Astrocyte (in vitro differentiated cells and primary cell): ENCODE results near the gene SH2D7. TPM values are rescaled to one million over a fixed set of nuclear protein-coding genes. Genes with fewer than 3 reads are reported as not detected.

Source experiments
- DNase-seq: peaks from one replicate; pipeline ENCODE4 v3.0.0-alpha.2; 2010; ENCODE audit warnings: low read depth
- FAIRE-seq: peaks from 2 replicates; lab custom pipeline; 2011; peaks lifted over from hg19 to GRCh38; lab: Jason Lieb, UNC
- H2AFZ ChIP-seq: 2 replicates; pipeline ENCODE4 v1.6.0; 2012; ENCODE audit warnings: low read depth, low read length, inconsistent platforms
- H3K27ac ChIP-seq: 2 replicates; pipeline ENCODE4 v1.5.1; 2011; ENCODE audit warnings: low read depth, low read length, inconsistent platforms
- H3K27me3 ChIP-seq: 2 replicates; pipeline ENCODE4 v1.6.0; 2011; ENCODE audit warnings: low read length, inconsistent platforms; ENCODE audit not compliant: insufficient read depth
- H3K36me3 ChIP-seq: 2 replicates; pipeline ENCODE4 v1.5.1; 2011; ENCODE audit warnings: low read length, inconsistent platforms; ENCODE audit not compliant: insufficient read depth
- H3K4me1 ChIP-seq: 2 replicates; pipeline ENCODE4 v1.5.1; 2011; ENCODE audit warnings: low read length, inconsistent platforms; ENCODE audit not compliant: insufficient read depth
- H3K4me2 ChIP-seq: 2 replicates; pipeline ENCODE4 v1.6.0; 2012; ENCODE audit warnings: low read length, inconsistent platforms
- H3K4me3 ChIP-seq: 2 replicates; pipeline ENCODE4 v1.5.1; 2011; ENCODE audit warnings: low read depth, mild to moderate bottlenecking, low read length, inconsistent platforms; ENCODE audit not compliant: insufficient read depth
- H3K79me2 ChIP-seq: 2 replicates; pipeline ENCODE4 v1.6.0; 2012; ENCODE audit warnings: mild to moderate bottlenecking, low read length, inconsistent platforms; ENCODE audit not compliant: insufficient read depth
- H3K9ac ChIP-seq: 2 replicates; pipeline ENCODE4 v1.6.0; 2012; ENCODE audit warnings: mild to moderate bottlenecking, low read length, inconsistent platforms
- H3K9me3 ChIP-seq: 2 replicates; pipeline ENCODE4 v1.5.1; 2012; ENCODE audit warnings: low read depth, mild to moderate bottlenecking, low read length, inconsistent platforms; ENCODE audit not compliant: insufficient read depth
- H4K20me1 ChIP-seq: 2 replicates; pipeline ENCODE4 v1.6.0; 2012; ENCODE audit warnings: low read length, inconsistent platforms; ENCODE audit not compliant: insufficient read depth
- H3K27ac Mint-ChIP-seq: one replicate; pipeline ENCODE4 v1.8.0; 2021; ENCODE audit warnings: mild to moderate bottlenecking, mixed read lengths; ENCODE audit not compliant: unreplicated experiment
- H3K27me3 Mint-ChIP-seq: one replicate; pipeline ENCODE4 v1.8.0; 2021; ENCODE audit warnings: low read depth, mixed read lengths; ENCODE audit not compliant: unreplicated experiment
- H3K36me3 Mint-ChIP-seq: one replicate; pipeline ENCODE4 v1.8.0; 2021; ENCODE audit warnings: low read depth, mixed read lengths; ENCODE audit not compliant: unreplicated experiment
- H3K4me1 Mint-ChIP-seq: one replicate; pipeline ENCODE4 v1.8.0; 2021; ENCODE audit warnings: low read depth, mixed read lengths; ENCODE audit not compliant: unreplicated experiment
- H3K4me3 Mint-ChIP-seq: one replicate; pipeline ENCODE4 v1.8.0; 2021; ENCODE audit warnings: mild to moderate bottlenecking, moderate library complexity, mixed read lengths; ENCODE audit not compliant: unreplicated experiment
- H3K9me3 Mint-ChIP-seq: one replicate; pipeline ENCODE4 v1.8.0; 2021; ENCODE audit warnings: mild to moderate bottlenecking, mixed read lengths; ENCODE audit not compliant: unreplicated experiment
- EZH2 ChIP-seq: IDR thresholded peaks from 2 replicates; pipeline ENCODE4 v1.6.1; 2012; ENCODE audit warnings: mild to moderate bottlenecking, low read length, inconsistent platforms; ENCODE audit not compliant: insufficient read depth
- total RNA-seq: library from RNA; stranded (reverse); gene quantifications from 2 replicates; pipeline ENCODE4 v1.2.1, GENCODE V29; 2021
- TF ChIP-seq, protein P1 (sequence below): IDR thresholded peaks from 2 replicates; pipeline ENCODE4 v1.5.1; 2011; ENCODE audit warnings: low read depth, mild to moderate bottlenecking, inconsistent platforms, low read length, moderate library complexity; ENCODE audit not compliant: insufficient read depth

SH2D7 gene
- total RNA-seq, 1 donor from 2014 or later, result not detected

DNA sequence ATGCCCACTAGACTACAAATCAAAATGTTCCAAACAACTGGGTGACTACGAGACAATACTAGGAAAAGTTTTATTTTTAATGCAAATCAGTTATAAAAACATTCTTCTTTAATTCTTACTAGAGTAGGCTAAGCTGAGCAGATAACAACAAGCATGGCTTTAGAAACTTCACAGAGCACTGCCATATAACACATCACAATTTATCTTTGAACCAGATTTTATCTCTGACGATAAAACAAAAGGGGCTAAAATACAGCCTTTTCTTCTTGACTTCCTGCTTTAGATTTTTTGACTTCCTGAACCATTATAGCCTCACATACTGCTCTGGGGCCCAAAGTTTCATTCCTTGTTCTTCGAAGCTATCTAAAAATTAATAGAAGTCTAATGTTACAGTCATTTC is 40.8 kb upstream of the SH2D7 start:
- Histone ChIP-seq H3K27ac (no peak overlapping the region), H4K20me1 (peaks cover 71% of the 10 kb centered on the region), H3K9me3 (no peaks in the 10 kb centered on the region), H3K4me3 (no peak overlapping the region), H3K27me3 (no peaks in the 10 kb centered on the region), H3K4me2 (no peak overlapping the region), H3K36me3 (peaks cover 10% of the 10 kb centered on the region), H2AFZ (no peak overlapping the region), H3K4me1 (peaks cover 44% of the 10 kb centered on the region), H3K79me2 (peaks cover 43% of the 10 kb centered on the region), H3K9ac (no peak overlapping the region)
- FAIRE-seq (no peak), DNase-seq (no peak)
- no peaks in the 10 kb centered on the region for H3K27me3 Mint-ChIP-seq
- H3K9me3 Mint-ChIP-seq, result no peaks in the 10 kb centered on the region
- no peak for TF ChIP-seq EZH2
- H3K4me1 Mint-ChIP-seq, result peaks cover 49% of the 10 kb centered on the region
- H3K4me3 Mint-ChIP-seq, result no peak overlapping the region
- H3K36me3 Mint-ChIP-seq, result peaks cover 3% of the 10 kb centered on the region
- no peak overlapping the region for H3K27ac Mint-ChIP-seq

DNA sequence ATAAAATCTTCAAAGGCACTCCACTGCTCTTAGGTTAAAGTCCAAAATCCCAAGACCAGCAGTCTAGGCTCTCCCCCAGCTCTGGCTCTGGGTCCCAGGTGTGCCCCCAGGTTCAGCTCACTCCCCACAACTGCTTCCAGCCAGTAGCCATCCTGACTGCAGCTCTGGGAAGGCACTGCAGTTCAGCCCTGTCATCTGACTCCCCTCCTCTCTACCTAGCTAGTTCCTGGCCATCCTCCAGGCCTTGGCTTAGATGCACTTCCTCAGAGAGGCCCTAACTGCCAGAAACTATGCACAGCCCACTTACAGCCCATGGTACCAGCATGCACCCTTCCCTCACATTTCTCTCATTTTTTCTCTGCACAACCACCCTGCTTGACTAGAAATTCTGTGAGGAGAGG is 40.4 kb upstream of the SH2D7 start:
- Histone ChIP-seq H3K27ac (no peak overlapping the region), H3K9me3 (no peaks in the 10 kb centered on the region), H3K27me3 (no peaks in the 10 kb centered on the region), H3K9ac (no peak overlapping the region), H4K20me1 (peaks cover 71% of the 10 kb centered on the region), H2AFZ (no peak overlapping the region), H3K4me3 (no peak overlapping the region), H3K36me3 (peaks cover 10% of the 10 kb centered on the region), H3K4me2 (no peak overlapping the region), H3K4me1 (peaks cover 48% of the 10 kb centered on the region), H3K79me2 (peaks cover 47% of the 10 kb centered on the region)
- no peak overlapping the region for H3K4me3 Mint-ChIP-seq
- H3K9me3 Mint-ChIP-seq, result no peaks in the 10 kb centered on the region
- peak; percentile 55 for DNase-seq
- no peak for FAIRE-seq
- peaks cover 3% of the 10 kb centered on the region for H3K36me3 Mint-ChIP-seq
- TF ChIP-seq, protein P1, sequence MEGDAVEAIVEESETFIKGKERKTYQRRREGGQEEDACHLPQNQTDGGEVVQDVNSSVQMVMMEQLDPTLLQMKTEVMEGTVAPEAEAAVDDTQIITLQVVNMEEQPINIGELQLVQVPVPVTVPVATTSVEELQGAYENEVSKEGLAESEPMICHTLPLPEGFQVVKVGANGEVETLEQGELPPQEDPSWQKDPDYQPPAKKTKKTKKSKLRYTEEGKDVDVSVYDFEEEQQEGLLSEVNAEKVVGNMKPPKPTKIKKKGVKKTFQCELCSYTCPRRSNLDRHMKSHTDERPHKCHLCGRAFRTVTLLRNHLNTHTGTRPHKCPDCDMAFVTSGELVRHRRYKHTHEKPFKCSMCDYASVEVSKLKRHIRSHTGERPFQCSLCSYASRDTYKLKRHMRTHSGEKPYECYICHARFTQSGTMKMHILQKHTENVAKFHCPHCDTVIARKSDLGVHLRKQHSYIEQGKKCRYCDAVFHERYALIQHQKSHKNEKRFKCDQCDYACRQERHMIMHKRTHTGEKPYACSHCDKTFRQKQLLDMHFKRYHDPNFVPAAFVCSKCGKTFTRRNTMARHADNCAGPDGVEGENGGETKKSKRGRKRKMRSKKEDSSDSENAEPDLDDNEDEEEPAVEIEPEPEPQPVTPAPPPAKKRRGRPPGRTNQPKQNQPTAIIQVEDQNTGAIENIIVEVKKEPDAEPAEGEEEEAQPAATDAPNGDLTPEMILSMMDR, result no peak
- TF ChIP-seq EZH2, result no peak
- H3K27me3 Mint-ChIP-seq, result no peaks in the 10 kb centered on the region
- peaks cover 49% of the 10 kb centered on the region for H3K4me1 Mint-ChIP-seq
- no peak overlapping the region for H3K27ac Mint-ChIP-seq

DNA sequence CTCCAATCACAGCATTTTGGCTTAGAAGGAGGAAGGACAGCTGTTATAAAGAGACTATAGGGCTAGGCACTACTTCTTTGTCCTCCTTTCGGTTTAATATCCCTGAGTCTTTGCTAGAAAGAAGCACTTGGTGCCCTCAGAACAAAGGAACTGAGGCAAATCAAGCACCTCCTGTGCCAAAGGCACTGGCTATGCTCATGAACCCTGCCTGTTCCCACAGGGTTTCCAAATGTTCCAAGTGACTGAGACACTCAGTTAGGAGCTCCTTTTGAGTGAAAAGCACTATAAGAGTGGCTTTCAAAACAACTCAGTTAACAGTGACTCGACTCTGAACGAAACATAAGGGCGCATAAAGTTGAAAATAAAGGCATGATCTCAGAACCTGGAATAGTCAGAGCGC is 39.8 kb upstream of the SH2D7 start:
- H3K27me3 ChIP-seq, result no peaks in the 10 kb centered on the region
- H3K9me3 ChIP-seq, result no peaks in the 10 kb centered on the region
- H3K4me1 ChIP-seq, result peaks cover 49% of the 10 kb centered on the region
- Mint-ChIP-seq H3K27ac (peak overlapping the region; percentile 23), H3K4me1 (peaks cover 45% of the 10 kb centered on the region), H3K36me3 (peaks cover 3% of the 10 kb centered on the region), H3K9me3 (no peaks in the 10 kb centered on the region), H3K4me3 (no peak overlapping the region), H3K27me3 (no peaks in the 10 kb centered on the region)
- no peak overlapping the region for H3K4me2 ChIP-seq
- no peak overlapping the region for H2AFZ ChIP-seq
- no peak overlapping the region for H3K9ac ChIP-seq
- H3K4me3 ChIP-seq, result no peak overlapping the region
- H3K36me3 ChIP-seq, result peaks cover 10% of the 10 kb centered on the region
- DNase-seq (no peak), FAIRE-seq (no peak)
- H4K20me1 ChIP-seq, result peaks cover 71% of the 10 kb centered on the region
- TF ChIP-seq, protein P1, result no peak
- TF ChIP-seq EZH2, result no peak
- H3K79me2 ChIP-seq, result peaks cover 51% of the 10 kb centered on the region
- H3K27ac ChIP-seq, result no peak overlapping the region
